Ishikawa (cell line): ENCODE results near the gene CORO2B.

Source experiments
- CEBPB ChIP-seq: IDR thresholded peaks from 2 replicates; pipeline ENCODE4 v1.6.1; 2012
- NFIC ChIP-seq: IDR thresholded peaks from 2 replicates; pipeline ENCODE4 v1.6.1; 2012
- RAD21 ChIP-seq: IDR thresholded peaks from 2 replicates; pipeline ENCODE4 v1.6.1; 2012; ENCODE audit warnings: low read depth
- TAF1 ChIP-seq: IDR thresholded peaks from 2 replicates; pipeline ENCODE4 v1.6.1; 2012; ENCODE audit warnings: low read depth, mild to moderate bottlenecking
- TCF12 ChIP-seq: IDR thresholded peaks from 2 replicates; pipeline ENCODE4 v1.6.1; 2012; ENCODE audit warnings: low read depth
- YY1 ChIP-seq: IDR thresholded peaks from 2 replicates; pipeline ENCODE4 v1.6.1; 2012; ENCODE audit warnings: low read depth
- TF ChIP-seq, protein P1 (sequence below): IDR thresholded peaks from 2 replicates; pipeline ENCODE4 v1.6.1; 2012

DNA sequence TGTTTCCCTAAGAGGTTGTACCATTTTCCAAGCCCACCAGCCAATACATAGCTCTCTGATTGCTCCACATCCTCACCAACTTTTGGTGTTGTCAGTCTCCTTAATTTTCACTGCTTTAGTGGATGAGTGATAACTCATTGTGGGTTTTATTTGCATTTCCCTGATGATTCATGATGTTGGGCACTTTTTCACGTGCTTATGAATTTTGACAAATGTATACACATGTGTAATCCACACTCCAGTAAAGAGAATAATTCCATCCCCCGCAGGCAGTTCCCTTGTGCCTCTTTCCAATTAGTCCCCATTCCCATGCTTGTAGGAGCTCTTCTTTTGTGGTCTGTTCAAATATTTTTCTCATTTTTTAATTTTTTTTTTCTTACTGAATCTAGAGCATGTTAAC lies 189.5 kb downstream of the CORO2B start:
- TF ChIP-seq, protein P1, sequence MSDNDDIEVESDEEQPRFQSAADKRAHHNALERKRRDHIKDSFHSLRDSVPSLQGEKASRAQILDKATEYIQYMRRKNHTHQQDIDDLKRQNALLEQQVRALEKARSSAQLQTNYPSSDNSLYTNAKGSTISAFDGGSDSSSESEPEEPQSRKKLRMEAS, result no peak
- TF ChIP-seq NFIC (no peak), RAD21 (no peak), CEBPB (no peak), YY1 (no peak), TCF12 (no peak), TAF1 (no peak)
